Effector memory CD4-positive, alpha-beta T cell (primary cell): Measurements from ENCODE around the gene CUL1.
A peak's percentile ranks its signal among the peaks of the same experiment; 100 is the strongest.

Experiments used
- DNase-seq, 3 donors: peaks; one replicate each; pipeline ENCODE4 v3.0.0-alpha.2; 2020
- H3K27ac ChIP-seq: 2 replicates; pipeline ENCODE4 v1.7.0; 2013; ENCODE audit warnings: mild to moderate bottlenecking, low read length, moderate library complexity; ENCODE audit not compliant: insufficient read depth, poor library complexity, severe bottlenecking
- H3K27me3 ChIP-seq: replicated peaks from 2 replicates; pipeline ENCODE4 v1.7.0; 2013; ENCODE audit warnings: mild to moderate bottlenecking, low read length; ENCODE audit not compliant: insufficient read depth, control insufficient read depth, poor library complexity, severe bottlenecking
- H3K36me3 ChIP-seq: 2 replicates; pipeline ENCODE4 v1.7.0; 2013; ENCODE audit warnings: mild to moderate bottlenecking, low read length, moderate library complexity; ENCODE audit not compliant: control insufficient read depth, insufficient read depth
- H3K4me1 ChIP-seq: 2 replicates; pipeline ENCODE4 v1.7.0; 2013; ENCODE audit warnings: low read length, mild to moderate bottlenecking; ENCODE audit not compliant: control insufficient read depth, insufficient read depth, poor library complexity, severe bottlenecking
- H3K4me3 ChIP-seq: 2 replicates; pipeline ENCODE4 v1.7.0; 2013; ENCODE audit warnings: low read length, low read depth, mild to moderate bottlenecking; ENCODE audit not compliant: insufficient read depth, poor library complexity, severe bottlenecking
- H3K9me3 ChIP-seq: 2 replicates; pipeline ENCODE4 v1.7.0; 2013; ENCODE audit warnings: mild to moderate bottlenecking, low read length, moderate library complexity; ENCODE audit not compliant: control insufficient read depth

CUL1 gene

GRCh38 chr7:148831782-148832181 lies 133.1 kb downstream of the CUL1 start:
- Histone ChIP-seq H3K4me1 (no peaks in the 10 kb centered on the region), H3K27ac (no peak overlapping the region), H3K9me3 (no peaks in the 10 kb centered on the region), H3K27me3 (no peaks in the 10 kb centered on the region), H3K36me3 (no peaks in the 10 kb centered on the region), H3K4me3 (no peak overlapping the region)
- DNase-seq = no peak

- Histone ChIP-seq H3K27me3 (no peaks in the 10 kb centered on the region), H3K36me3 (no peaks in the 10 kb centered on the region), H3K9me3 (no peaks in the 10 kb centered on the region), H3K4me1 (peaks cover 5% of the 10 kb centered on the region), H3K27ac (no peak overlapping the region), H3K4me3 (no peak overlapping the region)
- DNase-seq = no peak
These were observed 135.9 kb downstream of the CUL1 start for GRCh38 chr7:148834605-148835004.

GRCh38 chr7:148835854-148836253 lies 137.2 kb downstream of the CUL1 start:
- Histone ChIP-seq H3K4me1 (peaks cover 5% of the 10 kb centered on the region), H3K27me3 (no peaks in the 10 kb centered on the region), H3K9me3 (no peaks in the 10 kb centered on the region), H3K27ac (no peak overlapping the region), H3K4me3 (no peak overlapping the region), H3K36me3 (no peaks in the 10 kb centered on the region)
- no peak for DNase-seq

GRCh38 chr7:148838905-148839304 lies 140.2 kb downstream of the CUL1 start:
- Histone ChIP-seq H3K27ac (no peak overlapping the region), H3K9me3 (no peaks in the 10 kb centered on the region), H3K4me3 (no peak overlapping the region)

GRCh38 chr7:148847815-148848734 lies 149.4 kb downstream of the CUL1 start:
- Histone ChIP-seq H3K36me3 (no peaks in the 10 kb centered on the region), H3K4me1 (no peaks in the 10 kb centered on the region), H3K9me3 (no peaks in the 10 kb centered on the region), H3K27ac (no peak overlapping the region), H3K4me3 (no peak overlapping the region), H3K27me3 (no peaks in the 10 kb centered on the region)
- DNase-seq = no peak

More at GRCh38 chr7:148838905-148839304, 140.2 kb downstream of the CUL1 start:
- peak in 1 of 3 donors; percentile 7 for DNase-seq
- no peaks in the 10 kb centered on the region for H3K36me3 ChIP-seq
- H3K4me1 ChIP-seq = peaks cover 5% of the 10 kb centered on the region
- no peaks in the 10 kb centered on the region for H3K27me3 ChIP-seq

GRCh38 chr7:148849393-148850098 lies 150.8 kb downstream of the CUL1 start:
- no peak overlapping the region for H3K27ac ChIP-seq
- H3K36me3 ChIP-seq = no peaks in the 10 kb centered on the region
- no peaks in the 10 kb centered on the region for H3K9me3 ChIP-seq
- H3K4me3 ChIP-seq = no peak overlapping the region
- H3K27me3 ChIP-seq = no peaks in the 10 kb centered on the region
- no peak for DNase-seq
- no peaks in the 10 kb centered on the region for H3K4me1 ChIP-seq

DNA sequence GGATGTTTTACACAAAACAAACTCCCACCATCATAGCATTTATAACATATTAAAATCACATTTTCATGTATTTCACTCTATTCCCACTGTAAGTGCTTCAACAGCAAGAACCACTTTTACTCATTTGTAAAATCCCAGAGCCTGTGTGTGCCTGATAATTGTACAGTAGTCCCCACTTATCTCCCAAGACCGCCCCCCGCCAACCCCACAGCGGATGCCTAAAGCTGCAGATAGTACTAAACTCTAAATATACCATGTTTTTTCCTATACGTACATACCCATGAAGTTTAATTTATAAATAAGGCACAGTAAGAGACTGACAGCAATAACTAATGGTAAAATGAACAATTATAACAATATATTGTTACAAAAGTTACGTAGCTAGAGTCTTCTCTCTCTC lies 151.9 kb downstream of the CUL1 start:
- H3K4me1 ChIP-seq = no peaks in the 10 kb centered on the region
- H3K4me3 ChIP-seq = no peak overlapping the region
- H3K9me3 ChIP-seq = no peaks in the 10 kb centered on the region
- DNase-seq = no peak
- H3K27me3 ChIP-seq = no peaks in the 10 kb centered on the region
- no peak overlapping the region for H3K27ac ChIP-seq
- H3K36me3 ChIP-seq = no peaks in the 10 kb centered on the region
